Epidermal melanocyte (primary cell): ENCODE data around the gene KIF9.
"Not testable (repeated sequence)": the region's sequence is repeated elsewhere in the genome, so short reads cannot be mapped to it uniquely, and the experiment has no call there.

Source experiments
- DNase-seq: peaks from one replicate; pipeline ENCODE4 v3.0.0; 2011; ENCODE audit warnings: low spot score; ENCODE audit not compliant: insufficient read length

KIF9 gene

GRCh38 chr3:47193871-47194859 is 88.4 kb downstream of the KIF9 start:
- no peak for DNase-seq

GRCh38 chr3:47186285-47186684 is 96.3 kb downstream of the KIF9 start:
- no peak for DNase-seq

- not testable (repeated sequence) for DNase-seq
These were observed 100.9 kb downstream of the KIF9 start for GRCh38 chr3:47181685-47182084.

GRCh38 chr3:47180011-47180410 is 102.6 kb downstream of the KIF9 start:
- DNase-seq = not testable (repeated sequence)
